GM19372 (cell line): ENCODE results near the gene CTAGE4.
"Not testable (repeated sequence)": the region's sequence is repeated elsewhere in the genome, so short reads cannot be mapped to it uniquely, and the experiment has no call there.

ENCODE experiments used
- ATAC-seq: cut with Tn5 transposase; IDR thresholded peaks from one replicate; pipeline ENCODE4 v1.9.1; 2021; ENCODE audit warnings: mild to moderate bottlenecking, low read depth, moderate library complexity; ENCODE audit not compliant: unreplicated experiment

Gene CTAGE4, protein sequence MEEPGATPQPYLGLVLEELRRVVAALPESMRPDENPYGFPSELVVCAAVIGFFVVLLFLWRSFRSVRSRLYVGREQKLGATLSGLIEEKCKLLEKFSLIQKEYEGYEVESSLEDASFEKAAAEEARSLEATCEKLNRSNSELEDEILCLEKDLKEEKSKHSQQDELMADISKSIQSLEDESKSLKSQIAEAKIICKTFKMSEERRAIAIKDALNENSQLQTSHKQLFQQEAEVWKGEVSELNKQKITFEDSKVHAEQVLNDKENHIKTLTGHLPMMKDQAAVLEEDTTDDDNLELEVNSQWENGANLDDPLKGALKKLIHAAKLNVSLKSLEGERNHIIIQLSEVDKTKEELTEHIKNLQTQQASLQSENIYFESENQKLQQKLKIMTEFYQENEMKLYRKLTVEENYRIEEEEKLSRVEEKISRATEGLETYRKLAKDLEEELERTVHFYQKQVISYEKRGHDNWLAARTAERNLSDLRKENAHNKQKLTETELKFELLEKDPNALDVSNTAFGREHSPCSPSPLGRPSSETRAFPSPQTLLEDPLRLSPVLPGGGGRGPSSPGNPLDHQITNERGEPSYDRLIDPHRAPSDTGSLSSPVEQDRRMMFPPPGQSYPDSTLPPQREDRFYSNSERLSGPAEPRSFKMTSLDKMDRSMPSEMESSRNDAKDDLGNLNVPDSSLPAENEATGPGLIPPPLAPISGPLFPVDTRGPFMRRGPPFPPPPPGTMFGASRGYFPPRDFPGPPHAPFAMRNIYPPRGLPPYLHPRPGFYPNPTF

DNA sequence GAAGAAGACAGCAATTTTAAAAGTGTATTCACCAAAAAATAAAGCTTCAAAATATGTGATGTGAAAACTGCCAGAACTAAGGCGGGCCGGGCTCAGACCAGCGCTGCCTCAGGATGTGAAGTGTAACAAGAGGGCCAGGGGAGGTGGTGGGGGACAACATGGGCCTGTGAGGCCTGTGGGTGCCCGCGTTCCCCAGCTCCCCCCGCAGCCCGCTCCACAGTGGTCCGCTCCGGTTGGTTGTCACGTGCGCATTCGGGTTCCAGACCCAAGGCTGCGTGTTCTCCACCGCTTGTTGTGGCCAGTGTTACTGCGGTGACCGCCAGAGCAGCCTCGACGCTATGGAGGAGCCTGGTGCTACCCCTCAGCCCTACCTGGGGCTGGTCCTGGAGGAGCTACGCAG, at the start of gene CTAGE4:
CTAGE4 (plus strand) TSS at position 301 of the 400 bp plus-strand sequence; CDS start at position 339, 38 bp downstream.
- not testable (repeated sequence) for ATAC-seq

- no peak for ATAC-seq
Observed at GRCh38 chr7:144134116-144134515, 49.1 kb upstream of the CTAGE4 start.

- ATAC-seq, result no peak
Observed at GRCh38 chr7:144137501-144137900, 45.8 kb upstream of the CTAGE4 start.

DNA sequence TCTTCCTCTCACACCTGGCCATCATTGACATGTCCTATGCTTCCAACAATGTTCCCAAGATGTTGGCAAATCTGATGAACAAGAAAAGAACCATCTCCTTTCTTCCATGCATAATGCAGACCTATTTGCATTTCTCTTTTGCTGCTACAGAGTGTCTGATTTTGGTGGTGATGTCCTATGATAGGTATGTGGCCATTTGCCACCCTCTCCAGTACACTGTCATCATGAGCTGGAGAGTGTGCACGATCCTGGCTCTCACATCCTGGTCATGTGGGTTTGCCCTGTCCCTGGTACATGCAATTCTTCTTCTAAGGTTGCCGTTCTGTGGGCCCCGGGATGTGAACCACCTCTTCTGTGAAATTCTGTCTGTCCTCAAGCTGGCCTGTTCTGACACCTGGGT, 41.1 kb upstream of the CTAGE4 start:
- no peak for ATAC-seq

GRCh38 chr7:144144426-144144825, 38.8 kb upstream of the CTAGE4 start:
- ATAC-seq, result no peak

DNA sequence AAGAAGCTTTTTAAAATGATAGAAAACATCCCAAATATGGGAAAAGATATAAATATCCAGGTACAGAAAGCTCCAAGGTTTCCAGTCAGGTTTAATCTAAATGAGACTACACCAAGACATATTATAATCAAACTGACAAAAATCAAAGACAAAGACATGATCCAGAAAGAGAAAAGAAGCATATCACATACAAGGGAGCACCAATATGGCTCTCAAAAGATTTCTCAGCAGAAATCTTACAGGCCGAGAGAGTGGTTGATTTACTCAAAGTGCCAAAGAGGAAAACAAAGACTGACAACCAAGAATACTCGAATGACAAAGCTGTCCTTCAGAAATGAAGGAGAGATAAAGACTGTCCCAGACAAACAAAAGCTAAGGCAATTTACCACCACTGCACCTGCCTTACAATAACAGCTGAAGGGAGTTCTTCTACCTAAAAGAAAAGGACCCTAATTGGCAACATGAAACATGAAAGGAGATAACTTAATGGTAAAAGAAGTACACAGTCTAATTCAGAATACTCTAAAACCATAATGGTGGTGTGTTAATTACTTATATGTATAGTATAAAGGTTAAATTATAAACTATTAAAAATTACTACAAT, 34.9 kb upstream of the CTAGE4 start:
- ATAC-seq, result no peak

- ATAC-seq, result no peak
Observed at GRCh38 chr7:144158861-144159260, 24.4 kb upstream of the CTAGE4 start.

GRCh38 chr7:144164784-144165183, 18.5 kb upstream of the CTAGE4 start:
- ATAC-seq, result no peak

DNA sequence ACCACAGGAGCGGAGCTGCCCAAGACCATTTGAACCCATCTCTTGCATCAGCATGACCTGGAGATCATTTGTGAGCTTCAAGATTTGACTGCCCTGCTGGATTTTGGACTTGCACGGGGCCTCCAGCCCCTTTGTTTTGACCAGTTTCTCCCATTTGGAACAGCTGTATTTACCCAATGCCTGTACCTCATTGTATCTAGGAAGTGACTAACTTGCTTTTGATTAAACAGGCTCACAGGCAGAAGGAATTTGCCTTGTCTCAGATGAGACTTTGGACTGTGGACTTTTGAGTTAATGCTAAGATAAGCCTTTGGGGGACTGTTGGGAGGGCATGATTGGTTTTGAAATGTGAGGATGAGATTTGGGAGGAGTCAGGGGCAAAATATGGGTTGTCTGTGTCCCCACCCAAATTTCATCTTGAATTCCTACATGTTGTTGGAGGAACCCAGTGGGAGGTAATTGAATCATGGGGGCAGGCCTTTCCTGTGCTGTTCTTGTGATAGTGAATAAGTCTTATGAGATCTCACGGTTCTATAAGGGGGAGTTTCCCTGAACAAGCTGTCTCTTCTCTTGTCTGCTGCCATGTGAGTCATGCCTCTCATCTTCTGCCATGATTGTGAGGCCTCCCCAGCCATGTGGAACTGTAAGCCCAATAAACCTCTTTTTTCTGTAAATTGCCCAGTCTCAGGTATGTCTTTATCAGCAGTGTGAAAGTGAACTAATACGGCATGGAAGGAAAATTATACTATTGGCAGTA, 11.5 kb upstream of the CTAGE4 start:
- not testable (repeated sequence) for ATAC-seq

DNA sequence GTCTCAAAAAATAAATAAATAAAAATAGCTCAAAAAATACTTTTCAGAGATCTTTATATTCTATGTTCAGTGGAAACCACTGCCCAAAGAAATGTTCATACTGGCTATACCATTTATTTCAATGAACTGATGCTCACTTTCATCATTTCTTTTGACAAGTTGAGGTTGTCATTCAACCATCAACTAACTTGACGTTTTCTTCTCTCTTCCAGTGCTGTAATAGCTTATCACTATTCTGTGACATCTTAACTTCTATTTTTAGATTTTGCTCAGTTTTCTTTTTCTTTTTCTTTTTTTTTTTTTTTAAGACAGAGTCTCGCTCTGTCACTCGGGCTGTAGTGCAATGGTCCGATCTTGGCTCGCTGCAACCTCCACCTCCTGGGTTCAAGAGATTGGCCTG, 8.7 kb upstream of the CTAGE4 start:
- no peak for ATAC-seq

DNA sequence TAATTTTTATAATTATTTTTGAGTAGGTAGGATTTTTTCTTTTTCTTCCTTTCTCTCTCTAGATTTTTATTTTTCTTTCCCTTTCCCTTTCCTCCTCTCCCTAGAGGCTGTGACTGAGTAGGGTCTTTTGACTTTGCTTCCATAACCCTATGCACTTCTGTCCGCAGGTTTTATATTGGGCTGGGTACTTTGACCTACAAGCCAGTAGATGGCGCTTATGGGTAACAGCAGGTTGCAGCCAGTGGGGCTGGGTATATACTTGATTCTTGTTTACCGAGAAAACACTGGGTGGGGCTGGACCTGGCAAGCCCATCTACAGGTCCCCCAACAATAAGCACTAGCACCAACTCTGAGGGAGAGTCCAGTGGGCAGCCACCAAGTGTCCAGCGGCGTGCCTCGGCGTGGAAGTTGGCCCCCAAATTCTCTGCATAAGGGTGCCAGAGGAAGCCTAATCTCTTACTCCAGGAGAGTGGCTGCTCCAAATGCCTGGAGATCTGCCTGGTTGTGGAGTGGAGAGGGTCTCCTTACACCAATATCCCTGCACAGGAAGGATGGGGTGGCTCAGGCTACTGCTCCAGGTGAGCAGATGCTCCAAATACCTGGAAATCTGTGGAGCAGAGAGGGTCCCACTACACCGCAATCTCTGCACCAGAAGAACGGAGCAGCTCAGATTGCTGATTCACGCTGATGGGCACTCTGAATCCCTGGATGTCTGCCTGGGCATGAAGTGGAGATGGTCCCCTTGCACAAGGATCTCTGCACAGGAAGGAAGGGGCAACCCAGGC, 4.7 kb upstream of the CTAGE4 start:
- ATAC-seq, result peak; percentile 96

DNA sequence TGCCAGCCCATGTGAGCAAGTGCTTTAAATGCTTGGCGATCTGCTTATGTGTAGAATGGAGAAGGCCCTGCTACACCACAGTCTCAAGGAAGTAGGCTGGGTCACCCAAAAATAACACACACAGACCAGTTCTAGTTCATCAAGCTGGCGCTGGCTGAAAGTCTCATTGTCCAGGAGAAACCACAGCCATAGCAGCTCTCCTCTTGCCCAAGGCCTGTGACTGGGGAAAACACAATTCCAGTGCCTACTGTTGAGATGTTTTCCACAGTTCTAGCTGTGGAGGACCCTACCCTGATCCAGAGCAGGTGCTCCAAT, 4.1 kb upstream of the CTAGE4 start:
- not testable (repeated sequence) for ATAC-seq

DNA sequence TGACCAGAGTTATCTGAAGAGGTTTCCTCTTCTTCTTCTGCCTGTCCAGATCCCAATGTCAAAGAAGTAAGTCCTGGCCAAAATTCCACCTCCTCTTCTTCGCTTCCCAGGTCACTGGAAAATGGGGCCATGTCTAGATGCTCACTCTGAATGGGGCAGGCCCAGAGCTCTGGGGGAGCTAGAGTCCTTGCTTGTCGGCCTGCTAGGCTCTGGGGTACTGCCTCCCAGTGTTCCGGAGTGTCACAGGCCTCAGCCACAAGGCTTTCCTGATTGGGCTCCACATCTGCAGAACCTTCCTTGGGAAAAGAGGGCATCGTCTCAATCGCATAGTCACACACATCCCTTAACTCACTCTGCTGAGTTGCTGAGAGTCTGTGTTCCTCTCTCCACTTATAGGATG, 4.6 kb downstream of the CTAGE4 start:
- ATAC-seq, result not testable (repeated sequence)

GRCh38 chr7:144188578-144189171, 5.4 kb downstream of the CTAGE4 start:
- not testable (repeated sequence) for ATAC-seq

DNA sequence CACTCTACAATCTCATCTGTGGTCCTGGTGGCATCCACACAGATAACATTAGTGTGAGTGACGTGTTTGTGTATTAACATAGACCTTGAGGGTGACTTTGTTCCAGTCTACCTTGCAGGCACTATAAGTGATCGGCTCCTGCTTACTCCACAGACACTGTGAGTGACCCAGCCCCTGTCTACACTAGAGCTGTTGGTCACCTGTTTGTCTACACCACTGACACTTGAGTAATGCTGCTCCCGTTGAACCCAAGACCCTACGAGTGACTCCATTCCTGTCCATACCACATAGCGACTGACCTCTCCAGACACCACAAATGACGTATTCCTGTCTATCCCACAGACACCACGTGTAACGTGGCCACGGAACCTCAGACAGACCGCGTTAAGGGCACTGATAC, 10.5 kb downstream of the CTAGE4 start:
- ATAC-seq, result not testable (repeated sequence)

GRCh38 chr7:144194453-144194852, 11.2 kb downstream of the CTAGE4 start:
- not testable (repeated sequence) for ATAC-seq

GRCh38 chr7:144195212-144195872, 12.1 kb downstream of the CTAGE4 start, which contains the start of gene ARHGEF35:
ARHGEF35 (minus strand) TSS chr7:144195833; CDS start chr7:144188383, 7,450 bp downstream.
- peak; percentile 77 for ATAC-seq

DNA sequence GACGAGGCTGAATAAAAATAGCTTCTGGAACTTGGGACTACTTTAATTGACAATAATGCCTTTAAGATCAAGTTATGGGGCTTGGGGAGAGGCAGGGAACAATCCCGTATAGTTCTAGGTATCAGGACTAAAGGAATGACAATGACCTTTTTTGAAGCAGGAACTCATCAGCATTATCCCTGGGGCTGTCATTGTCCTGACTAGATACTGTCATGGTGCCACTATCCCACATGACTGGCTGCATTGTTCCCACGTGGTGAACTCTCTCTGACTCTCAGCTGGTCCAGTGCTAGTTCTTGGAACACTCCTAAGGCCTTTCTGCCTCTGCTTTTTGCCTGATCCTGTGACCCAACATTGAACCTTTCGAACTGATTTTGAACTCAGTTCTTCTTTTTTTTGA, 15.7 kb downstream of the CTAGE4 start:
- not testable (repeated sequence) for ATAC-seq

- peak; percentile 24 for ATAC-seq
Observed at GRCh38 chr7:144201978-144202377, 18.7 kb downstream of the CTAGE4 start.
